Measurements from ENCODE around the gene HOXB6. TPM values are rescaled to one million over a fixed set of nuclear protein-coding genes. Genes with fewer than 3 reads are reported as not detected.

HOXB6 gene
- total and polyA plus RNA-seq, 4 donors = 0.17 to 1.1 (median 0.46) TPM

DNA sequence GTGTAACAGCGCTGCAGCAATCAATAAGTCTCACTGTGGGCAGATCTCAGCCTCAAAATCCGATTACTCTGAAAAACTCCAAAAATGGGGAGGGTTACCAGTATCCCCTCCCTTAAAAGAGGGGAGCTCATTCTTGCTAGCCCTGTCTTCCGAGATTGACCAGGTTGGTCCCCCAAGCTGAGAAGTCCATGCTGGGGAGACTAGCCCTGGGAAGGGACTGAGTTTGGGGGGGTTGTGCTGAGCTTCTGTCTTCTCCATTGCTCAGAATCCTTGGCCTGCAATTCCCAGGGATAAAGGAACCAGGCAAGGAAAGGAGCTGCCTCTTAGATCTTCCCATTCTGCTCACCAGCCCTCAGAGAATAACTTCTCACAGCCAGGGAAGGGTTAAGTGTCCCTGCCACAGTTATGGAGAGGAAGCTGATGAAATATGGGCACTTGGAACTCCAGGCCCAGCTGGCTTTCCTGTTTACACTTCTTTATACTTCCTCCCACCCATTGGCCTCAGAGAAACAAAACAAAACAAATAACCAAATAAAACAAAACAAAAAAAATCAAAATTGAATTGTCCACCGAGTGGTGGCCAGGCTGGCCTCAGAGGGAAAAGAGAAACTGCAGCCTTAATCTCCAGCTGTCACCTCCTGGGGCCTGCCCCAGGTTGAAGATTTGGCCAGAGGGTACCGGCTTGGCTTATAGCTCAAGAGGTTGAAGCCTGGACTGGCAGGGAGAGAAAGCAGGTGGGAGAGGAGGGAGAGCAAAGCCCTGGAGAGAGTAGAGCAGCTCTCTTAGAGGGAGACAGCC, 17.3 kb downstream of the HOXB6 start:
- Histone ChIP-seq H3K4me3 (ENCODE audit: low read depth in 1 of 3, low read length in 3 of 3) (no peak overlapping the region), H3K9ac (ENCODE audit: low read depth in 1 of 2, low read length in 2 of 2) (no peak overlapping the region), H3K27ac (ENCODE audit: low read depth in 1 of 2, low read length in 2 of 2) (peak overlapping the region in 1 of 2 donors; percentile 19), H3K27me3 (ENCODE audit: control insufficient read depth in 4 of 4, insufficient read depth in 4 of 4, low read length in 3 of 4) (peaks cover 3 to 19% (median 11%) of the 10 kb centered on the region in 4 donors), H3K36me3 (ENCODE audit: control insufficient read depth in 4 of 4, insufficient read depth in 3 of 4, low read depth in 1 of 4, low read length in 3 of 4) (no peaks in the 10 kb centered on the region), H3K4me1 (ENCODE audit: control insufficient read depth in 4 of 4, insufficient read depth in 4 of 4, low read length in 3 of 4) (peaks cover 2 to 18% (median 13%) of the 10 kb centered on the region in 4 donors), H3K9me3 (ENCODE audit: control insufficient read depth in 4 of 4, low read length in 3 of 4) (no peaks in the 10 kb centered on the region)
- TF ChIP-seq HNF4G (IDR thresholded peaks at IDR 0.05) = no peak
- no peak for DNase-seq (ENCODE audit: low spot score)
- 28% methylated on average over 5 of the region's 5 CpGs for WGBS

DNA sequence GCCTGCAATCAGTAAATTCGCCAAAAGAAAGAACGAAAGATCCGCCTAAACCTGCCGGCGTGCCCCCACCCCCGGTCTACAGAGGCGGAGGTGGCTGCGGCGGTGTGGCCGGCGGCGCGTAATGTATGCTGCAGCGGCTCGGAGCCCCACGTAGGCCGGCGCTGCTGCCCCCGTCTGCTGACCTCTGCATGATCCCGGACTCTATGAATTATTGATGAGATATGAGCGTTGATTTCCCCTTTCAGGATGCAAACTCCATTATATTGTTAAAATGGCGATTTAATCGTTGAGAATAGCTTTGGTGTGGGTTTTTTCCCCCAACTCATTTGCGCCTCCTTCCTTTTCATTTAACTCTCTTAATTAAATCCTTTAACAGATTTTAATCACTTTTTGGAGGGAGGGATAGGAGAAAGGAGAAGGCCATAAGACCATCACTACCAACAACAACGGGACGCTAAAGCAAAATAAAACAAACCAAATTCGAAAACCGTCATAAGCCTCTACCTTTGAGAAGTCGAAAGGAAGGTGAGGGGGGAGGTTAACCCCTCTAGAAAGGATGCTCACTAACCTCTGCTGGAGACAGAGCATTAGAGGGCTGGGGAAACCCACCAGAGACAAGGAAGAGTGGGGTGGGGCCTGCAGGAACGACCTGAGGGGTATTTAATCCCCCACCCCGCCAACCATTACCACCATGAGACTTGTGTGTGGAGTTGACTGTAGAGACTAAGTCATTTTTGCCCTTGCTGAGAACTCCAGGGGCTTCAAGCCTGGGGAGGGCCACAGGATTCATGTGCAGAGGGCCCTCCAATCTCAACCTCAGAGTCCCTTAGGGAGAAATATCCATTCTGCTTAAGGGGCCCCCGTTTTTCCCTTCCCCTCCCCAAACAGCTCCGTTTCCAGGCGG, 18.2 kb downstream of the HOXB6 start:
- Histone ChIP-seq H3K27ac (ENCODE audit: low read depth in 1 of 2, low read length in 2 of 2) (peak overlapping the region; percentile 64 to 84), H3K27me3 (ENCODE audit: control insufficient read depth in 4 of 4, insufficient read depth in 4 of 4, low read length in 3 of 4) (peaks cover 3 to 19% (median 10%) of the 10 kb centered on the region in 4 donors), H3K4me3 (ENCODE audit: low read depth in 1 of 3, low read length in 3 of 3) (peak overlapping the region; percentile 61 to 77 (median 61)), H3K4me1 (ENCODE audit: control insufficient read depth in 4 of 4, insufficient read depth in 4 of 4, low read length in 3 of 4) (peaks cover 3 to 23% (median 13%) of the 10 kb centered on the region in 4 donors), H3K36me3 (ENCODE audit: control insufficient read depth in 4 of 4, insufficient read depth in 3 of 4, low read depth in 1 of 4, low read length in 3 of 4) (no peaks in the 10 kb centered on the region), H3K9me3 (ENCODE audit: control insufficient read depth in 4 of 4, low read length in 3 of 4) (no peaks in the 10 kb centered on the region), H3K9ac (ENCODE audit: low read depth in 1 of 2, low read length in 2 of 2) (no peak overlapping the region)
- no peak for DNase-seq (ENCODE audit: low spot score)
- WGBS = 16% methylated on average over 34 of the region's 34 CpGs
- TF ChIP-seq TAF1 (conservative IDR thresholded peaks at IDR 0.05) = no peak
- no peak for TF ChIP-seq RAD21 (IDR thresholded peaks at IDR 0.05)
- no peak for TF ChIP-seq EGR1 (IDR thresholded peaks at IDR 0.05; ENCODE audit: low read depth in 2 of 2)
- no peak for TF ChIP-seq GABPA (IDR thresholded peaks at IDR 0.05 in 1 of 2, conservative IDR thresholded peaks at IDR 0.05 in 1 of 2)
- TF ChIP-seq, protein P1, sequence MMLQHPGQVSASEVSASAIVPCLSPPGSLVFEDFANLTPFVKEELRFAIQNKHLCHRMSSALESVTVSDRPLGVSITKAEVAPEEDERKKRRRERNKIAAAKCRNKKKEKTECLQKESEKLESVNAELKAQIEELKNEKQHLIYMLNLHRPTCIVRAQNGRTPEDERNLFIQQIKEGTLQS (IDR thresholded peaks at IDR 0.05) = no peak
- TF ChIP-seq, protein P2, sequence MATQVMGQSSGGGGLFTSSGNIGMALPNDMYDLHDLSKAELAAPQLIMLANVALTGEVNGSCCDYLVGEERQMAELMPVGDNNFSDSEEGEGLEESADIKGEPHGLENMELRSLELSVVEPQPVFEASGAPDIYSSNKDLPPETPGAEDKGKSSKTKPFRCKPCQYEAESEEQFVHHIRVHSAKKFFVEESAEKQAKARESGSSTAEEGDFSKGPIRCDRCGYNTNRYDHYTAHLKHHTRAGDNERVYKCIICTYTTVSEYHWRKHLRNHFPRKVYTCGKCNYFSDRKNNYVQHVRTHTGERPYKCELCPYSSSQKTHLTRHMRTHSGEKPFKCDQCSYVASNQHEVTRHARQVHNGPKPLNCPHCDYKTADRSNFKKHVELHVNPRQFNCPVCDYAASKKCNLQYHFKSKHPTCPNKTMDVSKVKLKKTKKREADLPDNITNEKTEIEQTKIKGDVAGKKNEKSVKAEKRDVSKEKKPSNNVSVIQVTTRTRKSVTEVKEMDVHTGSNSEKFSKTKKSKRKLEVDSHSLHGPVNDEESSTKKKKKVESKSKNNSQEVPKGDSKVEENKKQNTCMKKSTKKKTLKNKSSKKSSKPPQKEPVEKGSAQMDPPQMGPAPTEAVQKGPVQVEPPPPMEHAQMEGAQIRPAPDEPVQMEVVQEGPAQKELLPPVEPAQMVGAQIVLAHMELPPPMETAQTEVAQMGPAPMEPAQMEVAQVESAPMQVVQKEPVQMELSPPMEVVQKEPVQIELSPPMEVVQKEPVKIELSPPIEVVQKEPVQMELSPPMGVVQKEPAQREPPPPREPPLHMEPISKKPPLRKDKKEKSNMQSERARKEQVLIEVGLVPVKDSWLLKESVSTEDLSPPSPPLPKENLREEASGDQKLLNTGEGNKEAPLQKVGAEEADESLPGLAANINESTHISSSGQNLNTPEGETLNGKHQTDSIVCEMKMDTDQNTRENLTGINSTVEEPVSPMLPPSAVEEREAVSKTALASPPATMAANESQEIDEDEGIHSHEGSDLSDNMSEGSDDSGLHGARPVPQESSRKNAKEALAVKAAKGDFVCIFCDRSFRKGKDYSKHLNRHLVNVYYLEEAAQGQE (IDR thresholded peaks at IDR 0.05) = no peak

DNA sequence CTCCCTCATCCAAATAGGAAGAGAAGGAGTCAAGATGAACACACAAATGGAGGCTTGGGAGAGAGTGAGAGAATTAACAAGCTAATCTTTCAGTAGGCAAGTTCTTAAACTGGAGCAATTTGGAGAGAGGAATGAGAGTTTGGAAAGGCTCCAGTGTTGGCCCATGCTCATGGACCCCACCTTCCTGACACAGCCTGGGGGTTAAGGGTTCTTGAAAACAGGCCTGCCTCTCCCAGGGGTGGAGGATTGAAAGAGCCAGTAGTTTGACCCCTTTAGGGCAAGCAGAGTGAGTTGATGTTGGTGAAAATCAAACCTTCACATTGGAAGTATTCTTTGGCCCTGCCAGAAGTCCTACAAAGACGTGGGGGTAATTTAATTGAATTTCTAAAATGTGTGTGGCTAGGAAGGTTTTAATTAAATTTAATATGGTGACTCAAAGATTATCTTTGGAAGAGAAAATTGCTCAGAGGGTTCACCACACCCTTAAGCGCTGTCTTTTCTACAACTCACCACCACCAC, 20.5 kb downstream of the HOXB6 start:
- Histone ChIP-seq H3K4me3 (ENCODE audit: low read depth in 1 of 3, low read length in 3 of 3) (no peak overlapping the region), H3K36me3 (ENCODE audit: control insufficient read depth in 4 of 4, insufficient read depth in 3 of 4, low read depth in 1 of 4, low read length in 3 of 4) (no peaks in the 10 kb centered on the region), H3K9me3 (ENCODE audit: control insufficient read depth in 4 of 4, low read length in 3 of 4) (no peaks in the 10 kb centered on the region), H3K4me1 (ENCODE audit: control insufficient read depth in 4 of 4, insufficient read depth in 4 of 4, low read length in 3 of 4) (peaks cover 3 to 24% (median 13%) of the 10 kb centered on the region in 4 donors), H3K27me3 (ENCODE audit: control insufficient read depth in 4 of 4, insufficient read depth in 4 of 4, low read length in 3 of 4) (peaks cover 4 to 30% (median 11%) of the 10 kb centered on the region in 4 donors), H3K9ac (ENCODE audit: low read depth in 1 of 2, low read length in 2 of 2) (no peak overlapping the region), H3K27ac (ENCODE audit: low read depth in 1 of 2, low read length in 2 of 2) (no peak overlapping the region)
- DNase-seq (ENCODE audit: low spot score) = no peak
- WGBS = 33% methylated on average over 2 of the region's 2 CpGs
- TF ChIP-seq GABPA (IDR thresholded peaks at IDR 0.05 in 1 of 2, conservative IDR thresholded peaks at IDR 0.05 in 1 of 2) (no peak), JUND (IDR thresholded peaks at IDR 0.05) (no peak), RAD21 (IDR thresholded peaks at IDR 0.05) (no peak), TAF1 (conservative IDR thresholded peaks at IDR 0.05) (no peak), RXRA (IDR thresholded peaks at IDR 0.05) (no peak), HNF4A (conservative IDR thresholded peaks at IDR 0.05) (no peak), FOXA1 (IDR thresholded peaks at IDR 0.05) (no peak), YY1 (IDR thresholded peaks at IDR 0.05) (no peak), EGR1 (IDR thresholded peaks at IDR 0.05; ENCODE audit: low read depth in 2 of 2) (no peak), SP1 (IDR thresholded peaks at IDR 0.05) (no peak), HNF4G (IDR thresholded peaks at IDR 0.05) (no peak)
- TF ChIP-seq, protein P1 (IDR thresholded peaks at IDR 0.05) = no peak
- TF ChIP-seq, protein P3, sequence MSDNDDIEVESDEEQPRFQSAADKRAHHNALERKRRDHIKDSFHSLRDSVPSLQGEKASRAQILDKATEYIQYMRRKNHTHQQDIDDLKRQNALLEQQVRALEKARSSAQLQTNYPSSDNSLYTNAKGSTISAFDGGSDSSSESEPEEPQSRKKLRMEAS (IDR thresholded peaks at IDR 0.05) = no peak
- TF ChIP-seq, protein P4, sequence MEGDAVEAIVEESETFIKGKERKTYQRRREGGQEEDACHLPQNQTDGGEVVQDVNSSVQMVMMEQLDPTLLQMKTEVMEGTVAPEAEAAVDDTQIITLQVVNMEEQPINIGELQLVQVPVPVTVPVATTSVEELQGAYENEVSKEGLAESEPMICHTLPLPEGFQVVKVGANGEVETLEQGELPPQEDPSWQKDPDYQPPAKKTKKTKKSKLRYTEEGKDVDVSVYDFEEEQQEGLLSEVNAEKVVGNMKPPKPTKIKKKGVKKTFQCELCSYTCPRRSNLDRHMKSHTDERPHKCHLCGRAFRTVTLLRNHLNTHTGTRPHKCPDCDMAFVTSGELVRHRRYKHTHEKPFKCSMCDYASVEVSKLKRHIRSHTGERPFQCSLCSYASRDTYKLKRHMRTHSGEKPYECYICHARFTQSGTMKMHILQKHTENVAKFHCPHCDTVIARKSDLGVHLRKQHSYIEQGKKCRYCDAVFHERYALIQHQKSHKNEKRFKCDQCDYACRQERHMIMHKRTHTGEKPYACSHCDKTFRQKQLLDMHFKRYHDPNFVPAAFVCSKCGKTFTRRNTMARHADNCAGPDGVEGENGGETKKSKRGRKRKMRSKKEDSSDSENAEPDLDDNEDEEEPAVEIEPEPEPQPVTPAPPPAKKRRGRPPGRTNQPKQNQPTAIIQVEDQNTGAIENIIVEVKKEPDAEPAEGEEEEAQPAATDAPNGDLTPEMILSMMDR (IDR thresholded peaks at IDR 0.05; ENCODE audit: low read depth, low read length, missing input control) = no peak
